Superior temporal gyrus (tissue), 1 donor: ENCODE measurements around the gene SLC26A8.
"Not testable (repeated sequence)": the region's sequence is repeated elsewhere in the genome, so short reads cannot be mapped to it uniquely, and the experiment has no call there.

Experiments
- DNase-seq: peaks from one replicate; pipeline ENCODE4 v3.0.0-alpha.2; 2016; ENCODE audit errors: extremely low spot score

The SLC26A8 gene

GRCh38 chr6:35914536-35914935, 109.9 kb downstream of the SLC26A8 start:
- no peak for DNase-seq

DNA sequence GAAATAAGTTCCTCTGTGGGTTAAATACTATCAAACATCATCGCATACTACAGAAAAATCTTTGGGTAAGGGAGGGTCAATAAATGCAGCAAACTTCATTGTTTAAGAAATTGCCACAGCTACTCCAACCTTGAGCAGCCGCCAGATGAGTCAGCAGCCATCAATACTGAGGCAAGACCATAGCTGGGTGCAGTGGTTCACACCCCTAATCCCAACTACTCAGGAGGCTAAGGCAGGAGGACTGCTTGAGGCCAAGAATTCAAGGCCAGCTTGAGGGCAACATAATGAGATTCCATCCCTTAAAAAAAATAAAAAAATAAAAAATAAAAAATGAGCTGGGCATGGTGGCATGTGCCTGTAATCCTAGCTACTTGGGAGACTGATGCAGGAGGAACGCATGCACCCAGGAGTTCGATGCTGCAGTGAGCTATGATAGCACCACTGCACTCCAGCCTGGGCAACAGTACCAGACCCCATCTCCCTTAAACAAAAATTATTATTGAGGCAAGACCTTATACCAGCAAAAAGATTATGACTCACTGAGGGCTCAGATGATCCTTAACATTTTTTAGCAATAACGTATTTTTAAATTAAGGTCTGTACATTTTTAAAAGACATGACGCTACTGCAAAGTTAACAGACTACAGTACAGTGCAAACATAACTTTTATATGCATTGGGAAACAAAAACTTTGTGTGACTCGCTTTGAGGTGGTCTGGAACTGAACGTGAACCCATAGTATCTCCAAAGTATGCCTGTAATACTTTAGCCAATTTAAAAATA, 112.4 kb downstream of the SLC26A8 start:
- no peak for DNase-seq

- not testable (repeated sequence) for DNase-seq
Measured at GRCh38 chr6:35909571-35909970, 114.9 kb downstream of the SLC26A8 start.

DNA sequence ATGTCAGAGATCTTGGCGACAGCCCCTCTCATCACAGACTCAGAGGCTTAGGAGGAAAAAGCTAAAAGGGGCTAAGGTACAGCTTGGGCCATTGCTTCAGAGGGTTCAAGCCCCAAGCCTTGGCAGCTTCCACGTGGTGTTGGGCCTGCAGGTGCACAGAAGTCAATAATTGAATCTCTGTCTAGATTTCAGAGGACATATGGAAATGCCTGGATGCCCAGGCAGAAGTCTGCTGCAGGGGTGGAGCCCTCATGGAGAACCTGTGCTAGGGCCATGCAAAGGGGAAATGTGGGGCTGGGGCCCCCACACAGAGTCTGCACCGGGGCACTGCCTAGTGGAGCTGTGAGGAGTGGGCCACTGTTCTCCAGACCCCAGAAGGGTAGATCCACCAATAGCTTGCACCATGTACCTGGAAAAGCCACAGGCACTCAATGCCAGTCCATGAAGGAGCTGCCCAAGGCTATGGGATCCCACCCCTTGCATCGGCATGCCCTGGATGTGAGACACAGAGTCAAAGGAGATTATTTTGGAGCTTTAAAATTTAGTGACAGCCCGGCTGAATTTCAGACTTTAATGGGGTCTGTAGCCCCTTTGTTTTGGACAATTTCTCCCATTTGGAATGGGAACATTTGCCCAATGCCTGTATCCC, 115.6 kb downstream of the SLC26A8 start:
- not testable (repeated sequence) for DNase-seq

- no peak for DNase-seq
Measured at GRCh38 chr6:35907750-35908149, 116.7 kb downstream of the SLC26A8 start.

DNA sequence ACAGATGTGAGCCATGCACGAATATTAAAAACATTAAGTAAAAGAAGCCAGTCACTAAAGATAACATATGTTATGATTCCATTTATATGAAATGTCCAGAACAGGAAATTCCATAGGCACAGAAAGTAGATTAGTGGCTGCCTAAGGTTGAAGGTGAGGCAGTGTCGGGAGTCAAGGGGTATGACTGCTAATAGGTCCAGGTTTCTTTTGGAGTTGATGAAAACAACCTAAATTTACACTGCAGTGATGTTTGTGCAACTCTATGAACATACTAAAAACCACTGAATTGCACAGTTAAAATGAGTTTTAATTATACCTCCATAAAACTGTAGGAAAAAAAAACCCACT, 118.0 kb downstream of the SLC26A8 start:
- no peak for DNase-seq

DNA sequence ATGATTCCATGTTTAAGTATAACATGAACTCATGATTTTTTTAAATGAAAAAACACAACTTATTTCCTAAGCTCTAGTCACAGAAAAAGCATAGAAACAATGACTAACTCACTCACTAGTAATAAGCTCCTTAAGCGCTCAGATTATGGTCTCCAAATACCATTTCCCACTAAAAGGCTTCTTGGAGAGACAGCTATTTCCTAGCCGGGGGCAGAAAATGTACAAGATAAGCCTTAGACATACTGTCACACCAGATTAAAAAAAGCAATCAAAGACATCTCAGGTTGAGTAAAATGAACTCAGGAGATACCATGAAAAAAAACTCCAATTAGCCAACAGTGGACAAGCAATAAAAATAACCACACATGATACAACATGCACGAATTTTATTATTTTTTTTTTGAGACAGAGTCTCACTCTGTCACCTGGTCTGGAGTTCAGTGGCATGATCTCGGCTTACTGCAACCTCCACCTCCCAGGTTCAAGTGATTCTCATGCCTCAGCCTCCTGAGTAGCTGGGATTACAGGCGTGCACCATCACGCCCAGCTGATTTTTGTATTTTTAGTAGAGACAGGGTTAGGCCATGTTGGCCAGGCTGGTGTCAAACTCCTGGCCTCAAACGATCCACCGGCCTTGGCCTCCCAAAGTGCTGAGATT, 118.5 kb downstream of the SLC26A8 start:
- no peak for DNase-seq

DNA sequence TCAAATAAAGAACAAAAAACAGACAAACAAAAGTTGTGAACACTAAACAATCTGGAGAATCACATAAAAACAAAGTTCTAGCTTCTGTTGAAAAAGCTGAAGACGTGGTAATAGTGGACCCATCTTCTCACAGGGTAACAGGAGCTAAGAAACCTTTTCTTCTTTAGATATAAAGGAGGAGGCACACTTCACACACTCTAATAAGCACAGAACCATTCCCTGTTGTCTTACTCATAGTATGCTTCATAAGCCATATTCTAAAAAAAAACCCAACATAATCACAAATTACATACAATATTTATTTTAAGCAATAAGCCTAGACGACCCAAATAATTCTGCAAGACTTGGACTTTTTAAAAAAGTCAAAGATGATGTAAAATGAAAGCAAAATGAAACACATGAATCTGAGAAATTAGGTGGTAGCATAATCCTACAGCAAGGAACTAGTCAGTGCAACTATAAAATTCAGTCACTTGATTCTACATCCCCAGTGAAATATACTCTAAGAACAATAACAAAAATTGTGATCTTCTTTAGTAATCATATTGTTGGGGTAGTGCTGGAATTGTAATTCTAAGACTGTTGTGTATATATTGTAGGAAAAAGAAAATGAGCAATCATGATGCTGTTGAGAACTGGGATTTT, 119.2 kb downstream of the SLC26A8 start:
- no peak for DNase-seq

DNA sequence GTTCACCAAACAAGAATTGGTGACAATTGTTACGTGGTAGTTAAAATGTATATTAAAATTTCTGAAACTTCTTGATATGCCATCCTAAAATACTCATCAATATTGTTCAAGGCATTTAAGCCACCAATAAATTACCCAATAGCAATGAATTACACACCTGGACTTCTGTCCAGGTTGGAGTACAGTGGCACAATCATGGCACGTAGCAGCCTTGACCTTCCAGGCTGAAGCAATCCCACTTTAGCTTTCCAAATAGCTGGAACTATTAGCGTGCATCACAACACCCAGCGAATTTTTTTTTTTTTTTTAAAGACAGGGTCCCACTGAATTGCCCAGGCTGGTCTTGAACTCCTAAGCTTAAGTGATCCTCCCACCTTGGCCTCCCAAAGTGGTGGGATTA, 120.8 kb downstream of the SLC26A8 start:
- no peak for DNase-seq

DNA sequence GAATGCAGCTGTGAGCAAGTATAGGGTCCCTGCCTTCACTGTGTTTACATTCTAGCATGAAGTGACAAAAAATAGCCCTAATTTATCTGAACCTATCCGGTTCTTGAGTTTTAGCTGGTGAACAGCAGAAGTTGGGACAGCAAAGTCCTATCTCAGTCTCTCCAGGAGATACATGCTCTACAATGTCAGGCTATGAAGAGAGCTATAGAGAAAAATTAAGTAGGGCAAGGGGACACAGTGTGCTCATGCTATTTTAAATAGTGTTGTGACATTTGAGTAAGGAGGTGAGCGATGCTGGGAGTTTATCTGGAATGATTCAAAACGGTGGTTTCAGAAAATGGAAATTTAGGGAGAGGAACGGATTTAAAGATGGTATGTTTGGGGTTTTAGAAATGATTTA, 124.0 kb downstream of the SLC26A8 start:
- no peak for DNase-seq

DNA sequence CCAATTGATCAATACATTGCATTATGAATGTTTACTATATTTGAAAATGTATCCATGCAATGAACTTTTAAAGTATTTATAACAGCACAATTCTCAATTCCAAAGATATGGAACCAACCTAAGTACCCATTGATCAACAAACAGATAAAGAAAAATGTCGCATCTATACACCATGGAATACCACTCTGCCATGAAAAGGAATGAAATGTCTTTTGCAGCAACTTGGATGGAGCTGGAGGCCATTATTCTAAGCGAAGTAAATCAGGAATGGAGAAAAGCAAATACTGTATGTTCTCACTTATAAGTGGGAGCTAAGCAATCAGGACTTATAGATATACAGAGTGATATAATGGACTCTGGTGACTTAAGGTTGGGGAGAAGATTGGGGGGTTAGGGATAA, 126.4 kb downstream of the SLC26A8 start:
- no peak for DNase-seq

GRCh38 chr6:35897486-35897885, 127.0 kb downstream of the SLC26A8 start:
- no peak for DNase-seq

- no peak for DNase-seq
Measured at GRCh38 chr6:35897036-35897435, 127.4 kb downstream of the SLC26A8 start.

GRCh38 chr6:35896228-35896627, 128.2 kb downstream of the SLC26A8 start:
- DNase-seq, result no peak

- no peak for DNase-seq
Measured at GRCh38 chr6:35895560-35895959, 128.9 kb downstream of the SLC26A8 start.

DNA sequence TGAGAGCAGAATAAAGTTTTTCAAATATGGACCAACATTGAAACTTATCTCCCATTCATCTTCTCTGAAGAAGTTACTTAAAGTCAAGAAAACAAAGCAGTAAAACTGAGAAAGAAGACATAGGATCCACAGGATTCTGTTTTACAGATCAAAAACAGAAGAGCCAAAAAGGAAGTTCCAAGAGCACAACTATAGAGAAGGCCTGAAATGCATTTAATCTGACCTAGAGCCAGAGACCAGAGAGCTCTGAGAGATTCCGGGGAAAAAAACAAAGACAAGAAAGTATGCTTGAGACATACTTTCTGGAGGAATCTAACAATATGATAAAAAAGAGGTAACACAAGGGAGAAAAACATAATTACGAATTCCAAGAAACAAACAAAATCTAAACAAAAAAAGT, 129.7 kb downstream of the SLC26A8 start:
- no peak for DNase-seq
